Adrenal gland (tissue), 5 donors: ENCODE measurements around the gene ANKRD18A.

Experiments used
- CTCF ChIP-seq, 6 experiments: fragments of 450-650 bp in 4 of 6; fragments of 200-600 bp in 2 of 6; sonication (generic) in 1 of 6; IDR thresholded peaks; 1 replicate in 5 of 6; 2 replicates in 1 of 6; pipeline versions ENCODE4 v1.5.1 to v1.8.0; 2016 to 2021; ENCODE audit warnings: antibody characterized with exemption in 6 of 6, mild to moderate bottlenecking in 2 of 6, moderate library complexity in 1 of 6
- POLR2A ChIP-seq, 2 donors: fragments of 450-650 bp; IDR thresholded peaks; one replicate each; pipeline ENCODE4 v1.6.1; 2017; ENCODE audit warnings: antibody characterized with exemption in 2 of 2, mild to moderate bottlenecking in 2 of 2, moderate library complexity in 1 of 2
- donor health status: DM: no; HTN: no; CAD: no.

DNA sequence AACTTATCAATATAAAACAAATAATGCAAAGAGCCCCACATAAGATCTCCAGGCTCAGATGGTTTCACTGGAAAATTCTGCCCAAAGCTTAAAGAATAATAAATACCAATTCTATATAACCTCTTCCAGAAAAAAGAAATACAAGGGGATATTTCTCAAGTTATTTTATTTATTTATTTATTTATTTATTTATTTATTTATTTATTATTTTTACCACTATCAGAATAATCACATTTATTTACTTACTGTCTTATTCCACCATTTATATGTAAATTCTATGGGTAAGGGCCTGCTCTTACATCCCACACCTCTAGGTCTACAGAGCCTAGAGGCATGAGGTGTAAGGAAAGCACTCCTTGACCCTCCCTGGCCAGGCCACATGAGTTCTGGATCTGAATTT lies 91.1 kb downstream of the ANKRD18A start:
- TF ChIP-seq POLR2A (IDR thresholded peaks at IDR 0.05) (no peak), CTCF (IDR thresholded peaks at IDR 0.05) (no peak)
